Measurements from ENCODE around the gene PLD3. TPM values are rescaled to one million over a fixed set of nuclear protein-coding genes. Genes with fewer than 3 reads are reported as not detected.

PLD3 gene
- 100 to 1,000 TPM in 2 of 4 donors, 10 to 100 TPM in 2; 48.1 to 314 (median 93.6) TPM for polyA plus RNA-seq
- long read RNA-seq, donor 1, transcript PLD3-207 (13 exons, 2,140 nt), result minor isoform, 7 of 169 reads
- long read RNA-seq, donor 1, transcript PLD3-213 (3 exons, 750 nt), result major isoform, 9 of 169 reads
- long read RNA-seq, donor 1, partial matches to known transcripts, result 138 of 169 reads
- long read RNA-seq, donor 1, other reads (novel, unspliced or antisense), result 9 of 169 reads
- long read RNA-seq, donor 2, transcript PLD3-213 (3 exons, 750 nt), result major isoform, 5 of 23 reads
- long read RNA-seq, donor 2, partial matches to known transcripts, result 15 of 23 reads
- long read RNA-seq, donor 2, other reads (novel, unspliced or antisense), result 0 of 23 reads
- long read RNA-seq, donor 3, transcript PLD3-213 (3 exons, 750 nt), result major isoform, 9 of 55 reads
- long read RNA-seq, donor 3, partial matches to known transcripts, result 43 of 55 reads
- long read RNA-seq, donor 3, other reads (novel, unspliced or antisense), result 0 of 55 reads
- long read RNA-seq, donor 4, partial matches to known transcripts, result 0 of 1 reads
- long read RNA-seq, donor 4, other reads (novel, unspliced or antisense), result 0 of 1 reads
- long read RNA-seq, donor 5, transcript PLD3-213 (3 exons, 750 nt), result major isoform, 8 of 26 reads
- long read RNA-seq, donor 5, partial matches to known transcripts, result 18 of 26 reads
- long read RNA-seq, donor 5, other reads (novel, unspliced or antisense), result 0 of 26 reads
- long read RNA-seq, donor 6, transcript PLD3-213 (3 exons, 750 nt), result major isoform, 5 of 73 reads
- long read RNA-seq, donor 6, partial matches to known transcripts, result 53 of 73 reads
- long read RNA-seq, donor 6, other reads (novel, unspliced or antisense), result 6 of 73 reads
- long read RNA-seq, donor 7, transcript PLD3-207 (13 exons, 2,140 nt), result major isoform, 11 of 81 reads
- long read RNA-seq, donor 7, transcript PLD3-213 (3 exons, 750 nt), result minor isoform, 8 of 81 reads
- long read RNA-seq, donor 7, partial matches to known transcripts, result 53 of 81 reads
- long read RNA-seq, donor 7, other reads (novel, unspliced or antisense), result 6 of 81 reads
- long read RNA-seq, donor 8, partial matches to known transcripts, result 6 of 7 reads
- long read RNA-seq, donor 8, other reads (novel, unspliced or antisense), result 0 of 7 reads
- long read RNA-seq, donor 9, partial matches to known transcripts, result 9 of 12 reads
- long read RNA-seq, donor 9, other reads (novel, unspliced or antisense), result 0 of 12 reads
- long read RNA-seq, donor 10, partial matches to known transcripts, result 76 of 98 reads
- long read RNA-seq, donor 10, other reads (novel, unspliced or antisense), result 5 of 98 reads

- DNase-seq, result peak; percentile 99 to 100
- FAIRE-seq, result no peak
- H3K4me1 ChIP-seq (ENCODE audit: control insufficient read depth in 3 of 3, insufficient read depth in 2 of 3, low read depth in 1 of 3, low read length in 2 of 3), result peaks cover 0 to 3% (median 0%) of the 10 kb centered on the region in 3 donors
- no peaks in the 10 kb centered on the region for H3K27me3 ChIP-seq (ENCODE audit: control insufficient read depth in 3 of 3, insufficient read depth in 3 of 3, low read length in 3 of 3)
- WGBS, 3 donors, result 1% methylated on average over 64 to 77 of the region's 77 CpGs
- H3K9me3 ChIP-seq (ENCODE audit: control insufficient read depth in 2 of 2, insufficient read depth in 1 of 2, low read depth in 1 of 2, low read length in 1 of 2), result no peaks in the 10 kb centered on the region
- peak within 1 kb of the TSS in 2 of 3 donors; percentile 44 to 83 for H3K27ac ChIP-seq (ENCODE audit: low read depth in 1 of 3, low read length in 2 of 3)
- peaks cover 0 to 2% (median 0%) of the 10 kb centered on the region in 3 donors for H3K36me3 ChIP-seq (ENCODE audit: control insufficient read depth in 3 of 3, insufficient read depth in 2 of 3, low read depth in 1 of 3, low read length in 3 of 3)
- peak within 1 kb of the TSS; percentile 62 to 90 (median 83) for H3K4me3 ChIP-seq (ENCODE audit: low read depth in 1 of 3, low read length in 3 of 3)
Observed at GRCh38 chr19:40348125-40348913, at the start of gene PLD3, which contains the start of gene C19orf47. Gene PLD3 (plus strand): TSS chr19:40348695. CDS start chr19:40366484, 17,789 bp downstream. Gene C19orf47 (minus strand): TSS chr19:40348397. CDS start chr19:40341857, 6,540 bp downstream.

- no peaks in the 10 kb centered on the region for H3K36me3 ChIP-seq (ENCODE audit: control insufficient read depth in 3 of 3, insufficient read depth in 2 of 3, low read depth in 1 of 3, low read length in 3 of 3)
- H3K4me3 ChIP-seq (ENCODE audit: low read depth in 1 of 3, low read length in 3 of 3), result no peak overlapping the region
- H3K4me1 ChIP-seq (ENCODE audit: control insufficient read depth in 3 of 3, insufficient read depth in 2 of 3, low read depth in 1 of 3, low read length in 2 of 3), result no peaks in the 10 kb centered on the region
- no peak for DNase-seq
- H3K27me3 ChIP-seq (ENCODE audit: control insufficient read depth in 3 of 3, insufficient read depth in 3 of 3, low read length in 3 of 3), result no peaks in the 10 kb centered on the region
- H3K27ac ChIP-seq (ENCODE audit: low read depth in 1 of 3, low read length in 2 of 3), result no peak overlapping the region
- WGBS, 3 donors, result 88 to 91% (median 91%) methylated on average over 4 of the region's 4 CpGs
- FAIRE-seq, result no peak
- no peaks in the 10 kb centered on the region for H3K9me3 ChIP-seq (ENCODE audit: control insufficient read depth in 2 of 2, insufficient read depth in 1 of 2, low read depth in 1 of 2, low read length in 1 of 2)
Observed at GRCh38 chr19:40300668-40301067, 47.8 kb upstream of the PLD3 start.

GRCh38 chr19:40302224-40303011 lies 46.1 kb upstream of the PLD3 start:
- H3K4me1 ChIP-seq (ENCODE audit: control insufficient read depth in 3 of 3, insufficient read depth in 2 of 3, low read depth in 1 of 3, low read length in 2 of 3), result no peaks in the 10 kb centered on the region
- FAIRE-seq (no peak), DNase-seq (no peak)
- H3K27me3 ChIP-seq (ENCODE audit: control insufficient read depth in 3 of 3, insufficient read depth in 3 of 3, low read length in 3 of 3), result no peaks in the 10 kb centered on the region
- H3K4me3 ChIP-seq (ENCODE audit: low read depth in 1 of 3, low read length in 3 of 3), result no peak overlapping the region
- no peaks in the 10 kb centered on the region for H3K9me3 ChIP-seq (ENCODE audit: control insufficient read depth in 2 of 2, insufficient read depth in 1 of 2, low read depth in 1 of 2, low read length in 1 of 2)
- WGBS, 3 donors, result 84 to 90% (median 86%) methylated on average over 6 of the region's 6 CpGs
- no peaks in the 10 kb centered on the region for H3K36me3 ChIP-seq (ENCODE audit: control insufficient read depth in 3 of 3, insufficient read depth in 2 of 3, low read depth in 1 of 3, low read length in 3 of 3)
- H3K27ac ChIP-seq (ENCODE audit: low read depth in 1 of 3, low read length in 2 of 3), result no peak overlapping the region

GRCh38 chr19:40303765-40304164 lies 44.7 kb upstream of the PLD3 start:
- Histone ChIP-seq H3K4me3 (ENCODE audit: low read depth in 1 of 3, low read length in 3 of 3) (no peak overlapping the region), H3K27me3 (ENCODE audit: control insufficient read depth in 3 of 3, insufficient read depth in 3 of 3, low read length in 3 of 3) (no peaks in the 10 kb centered on the region), H3K27ac (ENCODE audit: low read depth in 1 of 3, low read length in 2 of 3) (no peak overlapping the region), H3K9me3 (ENCODE audit: control insufficient read depth in 2 of 2, insufficient read depth in 1 of 2, low read depth in 1 of 2, low read length in 1 of 2) (no peaks in the 10 kb centered on the region), H3K4me1 (ENCODE audit: control insufficient read depth in 3 of 3, insufficient read depth in 2 of 3, low read depth in 1 of 3, low read length in 2 of 3) (no peaks in the 10 kb centered on the region), H3K36me3 (ENCODE audit: control insufficient read depth in 3 of 3, insufficient read depth in 2 of 3, low read depth in 1 of 3, low read length in 3 of 3) (no peaks in the 10 kb centered on the region)
- WGBS, 3 donors, result 56 to 64% (median 57%) methylated on average over 2 of the region's 2 CpGs
- FAIRE-seq (no peak), DNase-seq (no peak)

GRCh38 chr19:40304306-40304705 lies 44.2 kb upstream of the PLD3 start:
- Histone ChIP-seq H3K27me3 (ENCODE audit: control insufficient read depth in 3 of 3, insufficient read depth in 3 of 3, low read length in 3 of 3) (no peaks in the 10 kb centered on the region), H3K4me3 (ENCODE audit: low read depth in 1 of 3, low read length in 3 of 3) (no peak overlapping the region), H3K4me1 (ENCODE audit: control insufficient read depth in 3 of 3, insufficient read depth in 2 of 3, low read depth in 1 of 3, low read length in 2 of 3) (no peaks in the 10 kb centered on the region), H3K36me3 (ENCODE audit: control insufficient read depth in 3 of 3, insufficient read depth in 2 of 3, low read depth in 1 of 3, low read length in 3 of 3) (no peaks in the 10 kb centered on the region), H3K9me3 (ENCODE audit: control insufficient read depth in 2 of 2, insufficient read depth in 1 of 2, low read depth in 1 of 2, low read length in 1 of 2) (no peaks in the 10 kb centered on the region), H3K27ac (ENCODE audit: low read depth in 1 of 3, low read length in 2 of 3) (no peak overlapping the region)
- WGBS, 3 donors, result 69 to 71% (median 70%) methylated on average over 4 of the region's 4 CpGs
- DNase-seq, result no peak
- no peak for FAIRE-seq

- no peaks in the 10 kb centered on the region for H3K4me1 ChIP-seq (ENCODE audit: control insufficient read depth in 3 of 3, insufficient read depth in 2 of 3, low read depth in 1 of 3, low read length in 2 of 3)
- no peak for FAIRE-seq
Observed at GRCh38 chr19:40305403-40305802, 43.1 kb upstream of the PLD3 start.

GRCh38 chr19:40309666-40310065 lies 38.8 kb upstream of the PLD3 start:
- FAIRE-seq (no peak), DNase-seq (no peak)
- H3K27ac ChIP-seq (ENCODE audit: low read depth in 1 of 3, low read length in 2 of 3), result no peak overlapping the region
- peaks cover 0 to 2% of the 10 kb centered on the region in 2 donors for H3K9me3 ChIP-seq (ENCODE audit: control insufficient read depth in 2 of 2, insufficient read depth in 1 of 2, low read depth in 1 of 2, low read length in 1 of 2)
- H3K27me3 ChIP-seq (ENCODE audit: control insufficient read depth in 3 of 3, insufficient read depth in 3 of 3, low read length in 3 of 3), result no peaks in the 10 kb centered on the region
- WGBS, 3 donors, result 81 to 92% (median 91%) methylated on average over 1 of the region's 1 CpG
- H3K4me1 ChIP-seq (ENCODE audit: control insufficient read depth in 3 of 3, insufficient read depth in 2 of 3, low read depth in 1 of 3, low read length in 2 of 3), result no peaks in the 10 kb centered on the region
- H3K36me3 ChIP-seq (ENCODE audit: control insufficient read depth in 3 of 3, insufficient read depth in 2 of 3, low read depth in 1 of 3, low read length in 3 of 3), result no peaks in the 10 kb centered on the region
- H3K4me3 ChIP-seq (ENCODE audit: low read depth in 1 of 3, low read length in 3 of 3), result no peak overlapping the region

More at GRCh38 chr19:40305403-40305802, 43.1 kb upstream of the PLD3 start:
- Histone ChIP-seq H3K36me3 (ENCODE audit: control insufficient read depth in 3 of 3, insufficient read depth in 2 of 3, low read depth in 1 of 3, low read length in 3 of 3) (no peaks in the 10 kb centered on the region), H3K4me3 (ENCODE audit: low read depth in 1 of 3, low read length in 3 of 3) (no peak overlapping the region), H3K27ac (ENCODE audit: low read depth in 1 of 3, low read length in 2 of 3) (no peak overlapping the region), H3K27me3 (ENCODE audit: control insufficient read depth in 3 of 3, insufficient read depth in 3 of 3, low read length in 3 of 3) (no peaks in the 10 kb centered on the region), H3K9me3 (ENCODE audit: control insufficient read depth in 2 of 2, insufficient read depth in 1 of 2, low read depth in 1 of 2, low read length in 1 of 2) (no peaks in the 10 kb centered on the region)
- peak; percentile 84 to 86 for DNase-seq
- 5 to 7% (median 7%) methylated on average over 5 of the region's 5 CpGs for WGBS, 3 donors
